ENCODE data around the gene DOCK6. TPM values are rescaled to one million over a fixed set of nuclear protein-coding genes. Genes with fewer than 3 reads are reported as not detected.

DOCK6 gene
- total and polyA plus RNA-seq, 10 of the 15 experiments (the other 5 are each of a cell fraction or from before 2014, with no cell fraction given): 0.76 to 24.8 (median 4.7) TPM

DNA sequence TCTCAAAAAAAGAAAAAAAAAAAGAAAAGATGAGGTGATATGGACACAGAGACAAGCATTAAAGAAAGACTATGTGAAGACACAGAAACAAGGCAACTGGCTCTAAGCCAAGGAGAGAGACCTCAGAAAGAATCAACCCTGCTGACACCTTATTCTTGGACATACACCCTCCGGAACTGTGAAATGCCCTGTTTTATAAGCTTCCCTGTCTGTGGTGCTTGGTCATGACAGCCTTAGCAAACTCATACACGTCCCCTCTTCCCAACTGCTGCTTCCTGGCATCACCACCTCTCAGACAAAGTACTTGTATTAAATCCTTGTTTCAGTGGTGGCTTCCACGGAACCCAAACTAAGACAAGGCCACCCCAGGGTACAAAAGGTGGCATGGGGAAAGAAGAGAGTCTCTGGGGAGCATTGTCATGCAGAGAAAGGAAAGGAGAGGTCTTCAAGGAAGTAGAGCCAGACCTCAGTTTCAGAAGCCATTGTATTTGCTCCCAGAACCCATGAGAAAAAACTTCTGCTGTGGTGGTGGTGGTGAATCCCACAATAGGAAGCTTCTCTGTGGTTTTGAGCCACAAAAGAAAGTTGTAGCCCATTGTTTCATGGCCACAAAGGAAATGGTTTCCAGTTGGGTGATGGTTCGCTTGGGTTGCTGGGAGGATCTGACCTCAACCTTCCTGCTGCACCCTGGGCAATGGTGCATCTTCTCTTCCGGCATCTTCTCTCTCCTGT, 17.3 kb upstream of the DOCK6 start (continued):
- 0 out of 2 replicates have a peak, but pooled peaks have one; percentile 74 for TF ChIP-seq EZH2 (IDR thresholded peaks at IDR 0.05; ENCODE audit: borderline replicate concordance, control insufficient read depth, low read depth, low read length)
- TF ChIP-seq, protein P1, sequence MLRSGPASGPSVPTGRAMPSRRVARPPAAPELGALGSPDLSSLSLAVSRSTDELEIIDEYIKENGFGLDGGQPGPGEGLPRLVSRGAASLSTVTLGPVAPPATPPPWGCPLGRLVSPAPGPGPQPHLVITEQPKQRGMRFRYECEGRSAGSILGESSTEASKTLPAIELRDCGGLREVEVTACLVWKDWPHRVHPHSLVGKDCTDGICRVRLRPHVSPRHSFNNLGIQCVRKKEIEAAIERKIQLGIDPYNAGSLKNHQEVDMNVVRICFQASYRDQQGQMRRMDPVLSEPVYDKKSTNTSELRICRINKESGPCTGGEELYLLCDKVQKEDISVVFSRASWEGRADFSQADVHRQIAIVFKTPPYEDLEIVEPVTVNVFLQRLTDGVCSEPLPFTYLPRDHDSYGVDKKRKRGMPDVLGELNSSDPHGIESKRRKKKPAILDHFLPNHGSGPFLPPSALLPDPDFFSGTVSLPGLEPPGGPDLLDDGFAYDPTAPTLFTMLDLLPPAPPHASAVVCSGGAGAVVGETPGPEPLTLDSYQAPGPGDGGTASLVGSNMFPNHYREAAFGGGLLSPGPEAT (IDR thresholded peaks at IDR 0.05; ENCODE audit: low read depth): peak; percentile 65; the same call in 1 of the 2 replicates
- peak; percentile 92 for TF ChIP-seq NFIC (IDR thresholded peaks at IDR 0.05; ENCODE audit: low read depth, low read length)
- peak in 1 of 2 experiments; percentile 57; a peak in 1 of 4 replicates for TF ChIP-seq EP300 (IDR thresholded peaks at IDR 0.05; ENCODE audit: borderline replicate concordance in 1 of 2, control insufficient read depth in 1 of 2, low read depth in 2 of 2, low read length in 2 of 2)
- no peak for TF ChIP-seq PAX8 (IDR thresholded peaks at IDR 0.05)
- no peak for TF ChIP-seq HDAC2 (IDR thresholded peaks at IDR 0.05)
- peak; percentile 88 for TF ChIP-seq IKZF1 (conservative IDR thresholded peaks at IDR 0.05)
- peak in 1 of 2 experiments; percentile 77; a peak in 2 of 4 replicates for TF ChIP-seq ETV6 (conservative IDR thresholded peaks at IDR 0.05 in 1 of 2, IDR thresholded peaks at IDR 0.05 in 1 of 2; ENCODE audit: borderline replicate concordance in 1 of 2, low read depth in 1 of 2)
- peak; percentile 5 to 25; a peak in 1 of 4 replicates for TF ChIP-seq BHLHE40 (IDR thresholded peaks at IDR 0.05; ENCODE audit: borderline replicate concordance in 1 of 2, low read depth in 2 of 2, low read length in 1 of 2)
- TF ChIP-seq YY1 (IDR thresholded peaks at IDR 0.05; ENCODE audit: low read depth, low read length): peak; percentile 61; the same call in 1 of the 2 replicates
- peak; percentile 80 for TF ChIP-seq FOXM1 (IDR thresholded peaks at IDR 0.05; ENCODE audit: low read depth, low read length)
- peak; percentile 80; the same call in 1 of the 2 replicates for TF ChIP-seq MTA3 (IDR thresholded peaks at IDR 0.05; ENCODE audit: borderline replicate concordance, low read length)
- TF ChIP-seq ATF7 (IDR thresholded peaks at IDR 0.05; ENCODE audit: low read depth): peak; percentile 56; the same call in 1 of the 2 replicates
- TF ChIP-seq, protein P2, sequence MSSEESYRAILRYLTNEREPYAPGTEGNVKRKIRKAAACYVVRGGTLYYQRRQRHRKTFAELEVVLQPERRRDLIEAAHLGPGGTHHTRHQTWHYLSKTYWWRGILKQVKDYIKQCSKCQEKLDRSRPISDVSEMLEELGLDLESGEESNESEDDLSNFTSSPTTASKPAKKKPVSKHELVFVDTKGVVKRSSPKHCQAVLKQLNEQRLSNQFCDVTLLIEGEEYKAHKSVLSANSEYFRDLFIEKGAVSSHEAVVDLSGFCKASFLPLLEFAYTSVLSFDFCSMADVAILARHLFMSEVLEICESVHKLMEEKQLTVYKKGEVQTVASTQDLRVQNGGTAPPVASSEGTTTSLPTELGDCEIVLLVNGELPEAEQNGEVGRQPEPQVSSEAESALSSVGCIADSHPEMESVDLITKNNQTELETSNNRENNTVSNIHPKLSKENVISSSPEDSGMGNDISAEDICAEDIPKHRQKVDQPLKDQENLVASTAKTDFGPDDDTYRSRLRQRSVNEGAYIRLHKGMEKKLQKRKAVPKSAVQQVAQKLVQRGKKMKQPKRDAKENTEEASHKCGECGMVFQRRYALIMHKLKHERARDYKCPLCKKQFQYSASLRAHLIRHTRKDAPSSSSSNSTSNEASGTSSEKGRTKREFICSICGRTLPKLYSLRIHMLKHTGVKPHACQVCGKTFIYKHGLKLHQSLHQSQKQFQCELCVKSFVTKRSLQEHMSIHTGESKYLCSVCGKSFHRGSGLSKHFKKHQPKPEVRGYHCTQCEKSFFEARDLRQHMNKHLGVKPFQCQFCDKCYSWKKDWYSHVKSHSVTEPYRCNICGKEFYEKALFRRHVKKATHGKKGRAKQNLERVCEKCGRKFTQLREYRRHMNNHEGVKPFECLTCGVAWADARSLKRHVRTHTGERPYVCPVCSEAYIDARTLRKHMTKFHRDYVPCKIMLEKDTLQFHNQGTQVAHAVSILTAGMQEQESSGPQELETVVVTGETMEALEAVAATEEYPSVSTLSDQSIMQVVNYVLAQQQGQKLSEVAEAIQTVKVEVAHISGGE (CRISPR knock-in tag; IDR thresholded peaks at IDR 0.05): no peak
- 0 out of 2 replicates have a peak, but pooled peaks have one; percentile 20 for TF ChIP-seq TCF12 (IDR thresholded peaks at IDR 0.05; ENCODE audit: low read depth, low read length)
- TF ChIP-seq IKZF2 (IDR thresholded peaks at IDR 0.05): peak; percentile 92 to 95
- no peak for TF ChIP-seq STAT1 (conservative IDR thresholded peaks at IDR 0.05)
- TF ChIP-seq, protein P3, sequence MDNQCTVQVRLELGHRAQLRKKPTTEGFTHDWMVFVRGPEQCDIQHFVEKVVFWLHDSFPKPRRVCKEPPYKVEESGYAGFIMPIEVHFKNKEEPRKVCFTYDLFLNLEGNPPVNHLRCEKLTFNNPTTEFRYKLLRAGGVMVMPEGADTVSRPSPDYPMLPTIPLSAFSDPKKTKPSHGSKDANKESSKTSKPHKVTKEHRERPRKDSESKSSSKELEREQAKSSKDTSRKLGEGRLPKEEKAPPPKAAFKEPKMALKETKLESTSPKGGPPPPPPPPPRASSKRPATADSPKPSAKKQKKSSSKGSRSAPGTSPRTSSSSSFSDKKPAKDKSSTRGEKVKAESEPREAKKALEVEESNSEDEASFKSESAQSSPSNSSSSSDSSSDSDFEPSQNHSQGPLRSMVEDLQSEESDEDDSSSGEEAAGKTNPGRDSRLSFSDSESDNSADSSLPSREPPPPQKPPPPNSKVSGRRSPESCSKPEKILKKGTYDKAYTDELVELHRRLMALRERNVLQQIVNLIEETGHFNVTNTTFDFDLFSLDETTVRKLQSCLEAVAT (IDR thresholded peaks at IDR 0.05): peak; percentile 91
- TF ChIP-seq GATAD2B (conservative IDR thresholded peaks at IDR 0.05; ENCODE audit: low read depth): 0 out of 2 replicates have a peak, but pooled peaks have one; percentile 32
- no peak for TF ChIP-seq NR2C2 (IDR thresholded peaks at IDR 0.05; ENCODE audit: borderline replicate concordance, control insufficient read depth, insufficient read length, low read depth)
- TF ChIP-seq PML (IDR thresholded peaks at IDR 0.05; ENCODE audit: low read length): peak; percentile 46; the same call in 1 of the 2 replicates
- peak; percentile 62; the same call in 1 of the 2 replicates for TF ChIP-seq PAX5 (IDR thresholded peaks at IDR 0.05; ENCODE audit: borderline replicate concordance, low read depth, low read length)
